ENCODE measurements around the gene FBRS.
A peak's percentile ranks its signal among the peaks of the same experiment; 100 is the strongest.

FBRS gene

GRCh38 chr16:30652005-30652296 is 6.3 kb upstream of the FBRS start:
- TF ChIP-seq CTCF (IDR thresholded peaks at IDR 0.05; ENCODE audit: insufficient read depth, low read depth, low read length, missing control alignments) = no peak
- DNase-seq (ENCODE audit: low read depth) = no peak
- H3K4me3 ChIP-seq (ENCODE audit: low read depth, low read length) = peak overlapping the region; percentile 86

DNA sequence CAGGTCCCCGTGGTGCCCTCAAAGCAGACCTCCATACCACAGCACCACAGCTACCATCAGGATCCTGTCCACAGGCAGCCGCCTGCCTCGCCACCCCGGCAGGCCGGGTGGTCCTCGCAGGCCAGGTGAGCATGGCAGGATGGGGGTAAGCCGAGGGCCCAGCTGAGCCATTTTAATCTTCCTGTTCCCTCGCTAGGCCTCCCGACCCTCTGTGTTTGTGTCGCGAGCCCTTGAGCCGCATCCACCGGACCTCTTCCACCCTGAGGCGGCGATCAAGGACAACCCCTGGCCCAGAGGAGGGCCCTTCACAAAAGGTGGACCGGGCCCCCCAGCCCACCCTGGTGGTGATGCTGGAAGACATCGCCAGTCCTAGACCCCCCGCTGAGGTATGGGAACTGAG is 5.5 kb upstream of the FBRS start:
- no peak for TF ChIP-seq CTCF (IDR thresholded peaks at IDR 0.05; ENCODE audit: insufficient read depth, low read depth, low read length, missing control alignments)
- H3K4me3 ChIP-seq (ENCODE audit: low read depth, low read length) = no peak overlapping the region
- DNase-seq (ENCODE audit: low read depth) = no peak

DNA sequence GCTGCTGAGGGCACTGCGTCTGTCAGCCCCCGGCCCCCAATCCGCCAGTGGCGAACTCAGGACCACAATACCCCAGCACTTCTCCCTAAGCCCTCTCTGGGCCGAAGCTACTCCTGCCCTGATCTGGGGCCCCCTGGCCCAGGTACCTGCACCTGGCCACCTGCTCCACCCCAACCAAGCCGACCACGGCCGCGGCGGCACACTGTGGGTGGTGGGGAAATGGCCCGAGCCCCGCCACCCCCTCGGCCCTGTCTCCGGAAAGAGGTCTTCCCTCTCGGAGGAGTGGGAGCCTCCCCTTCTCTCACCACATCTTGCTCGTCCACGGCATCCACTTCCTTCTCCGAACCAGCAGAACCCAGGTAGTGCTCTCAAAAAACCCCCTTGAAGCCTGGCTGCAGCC is 3.4 kb upstream of the FBRS start:
- TF ChIP-seq CTCF (IDR thresholded peaks at IDR 0.05; ENCODE audit: insufficient read depth, low read depth, low read length, missing control alignments) = no peak
- no peak for DNase-seq (ENCODE audit: low read depth)
- H3K4me3 ChIP-seq (ENCODE audit: low read depth, low read length) = no peak overlapping the region

- no peak for TF ChIP-seq CTCF (IDR thresholded peaks at IDR 0.05; ENCODE audit: insufficient read depth, low read depth, low read length, missing control alignments)
- no peak overlapping the region for H3K4me3 ChIP-seq (ENCODE audit: low read depth, low read length)
- no peak for DNase-seq (ENCODE audit: low read depth)
Measured at GRCh38 chr16:30655815-30656347, 2.4 kb upstream of the FBRS start.

- no peak for DNase-seq (ENCODE audit: low read depth)
- TF ChIP-seq CTCF (IDR thresholded peaks at IDR 0.05; ENCODE audit: insufficient read depth, low read depth, low read length, missing control alignments) = no peak
Measured at GRCh38 chr16:30656388-30656787, 1.8 kb upstream of the FBRS start.

DNA sequence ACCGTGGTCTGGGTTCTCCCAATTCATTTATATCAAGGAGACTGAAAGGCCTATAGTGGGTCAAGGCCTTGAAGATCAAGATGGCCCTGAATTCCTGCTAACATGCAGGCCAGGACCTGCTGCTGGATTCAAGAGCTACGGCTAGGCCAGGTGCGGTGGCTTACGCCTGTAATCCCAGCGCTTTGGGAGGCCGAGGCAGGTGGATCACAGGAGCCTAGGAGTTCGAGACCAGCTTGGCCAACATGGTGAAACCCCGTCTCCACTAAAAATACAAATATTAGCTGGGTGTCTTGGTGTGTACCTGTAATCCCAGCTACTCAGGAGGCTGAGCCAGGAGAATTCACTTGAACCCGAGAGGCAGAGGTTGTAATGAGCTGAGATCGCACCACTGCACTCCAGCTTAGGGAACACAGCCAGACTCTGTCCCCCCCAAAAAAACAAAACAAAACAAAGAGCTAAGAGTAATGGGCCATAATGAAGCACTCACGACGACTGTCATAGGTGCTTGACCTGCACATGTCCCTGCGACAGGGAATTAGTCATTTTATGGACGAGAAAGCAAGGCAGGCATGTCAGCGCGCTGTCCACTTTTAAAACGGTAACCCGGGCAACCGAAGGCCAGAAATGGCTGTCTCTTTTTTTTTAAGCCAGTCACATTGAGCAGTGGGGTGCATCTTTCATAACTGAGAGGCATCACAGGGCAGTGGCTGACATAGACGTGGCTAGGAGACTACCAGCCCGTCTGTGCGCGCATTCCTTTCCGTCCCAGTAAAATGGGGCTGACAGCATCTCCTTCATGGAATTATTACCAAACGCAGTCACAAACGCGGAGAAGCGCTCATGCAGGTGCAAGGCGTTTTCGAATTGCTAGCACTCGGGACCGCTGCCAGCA is 1.0 kb upstream of the FBRS start:
- peak overlapping the region; percentile 60 for H3K4me3 ChIP-seq (ENCODE audit: low read depth, low read length)
- no peak for TF ChIP-seq CTCF (IDR thresholded peaks at IDR 0.05; ENCODE audit: insufficient read depth, low read depth, low read length, missing control alignments)
- DNase-seq (ENCODE audit: low read depth) = no peak

More at GRCh38 chr16:30656388-30656787, 1.8 kb upstream of the FBRS start:
- no peak overlapping the region for H3K4me3 ChIP-seq (ENCODE audit: low read depth, low read length)
